ENCODE measurements around the gene NTS.

Gene NTS

GRCh38 chr12:85923767-85924331 lies 49.8 kb downstream of the NTS start:
- DNase-seq = no peak

GRCh38 chr12:85927166-85927565 lies 53.1 kb downstream of the NTS start:
- no peak for DNase-seq
